Measurements from ENCODE around the gene MDK. TPM values are rescaled to one million over a fixed set of nuclear protein-coding genes. Genes with fewer than 3 reads are reported as not detected.

MDK gene
- total RNA-seq, 1 experiment from 2014 or later: 252 TPM

DNA sequence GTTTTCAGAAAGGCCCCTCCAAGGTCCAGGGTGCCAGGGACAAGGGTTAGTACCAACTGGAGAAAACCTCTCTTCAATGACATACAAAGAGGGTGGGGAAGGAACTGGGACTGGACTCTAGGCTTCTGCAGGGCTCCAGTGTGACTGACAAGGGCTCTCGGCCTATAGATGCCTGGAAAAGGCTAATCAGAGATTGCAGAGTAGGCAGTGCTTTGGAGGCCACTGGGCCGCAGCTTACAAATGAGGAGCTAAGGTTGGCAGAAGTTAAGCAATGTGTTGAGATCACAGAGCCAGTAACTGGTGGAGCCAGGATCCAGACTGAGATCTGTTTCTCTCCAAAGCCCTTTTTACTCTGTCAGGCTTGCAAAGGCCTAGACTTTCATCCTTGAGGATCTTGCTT lies 41.7 kb upstream of the MDK start:
- POLR2A ChIA-PET: no interaction called here
- in situ Hi-C loops (cut with HindIII; ENCODE audit: low pct_unique_long_range_greater_than_20kb, low sequenced_read_pairs) (no loop called here), intact Hi-C loops (cut with micrococcal nuclease; ENCODE audit: unreplicated experiment) (no loop called here)
- Histone ChIP-seq H3K9me3 (ENCODE audit: control insufficient read depth, insufficient read depth, low read depth, low read length) (no peaks in the 10 kb centered on the region), H3K4me3 (ENCODE audit: low read depth in 2 of 2, low read length in 2 of 2) (no peak overlapping the region), H3K27ac (ENCODE audit: low read length) (no peak overlapping the region), H3K4me1 (ENCODE audit: control insufficient read depth, insufficient read depth, low read length) (peaks cover 7% of the 10 kb centered on the region), H3K36me3 (ENCODE audit: control insufficient read depth, insufficient read depth, low read length) (no peaks in the 10 kb centered on the region), H3K27me3 (ENCODE audit: control insufficient read depth, insufficient read depth, low read length) (no peaks in the 10 kb centered on the region)
- ATAC-seq (no peak), DNase-seq (ENCODE audit: low read depth, low spot score) (no peak)
- no peak for TF ChIP-seq POLR2AphosphoS5 (IDR thresholded peaks at IDR 0.05; ENCODE audit: low read depth, low read length)
- BruUV-seq (replicated peaks): no TSS peak
- CTCF ChIA-PET: no interaction called here

DNA sequence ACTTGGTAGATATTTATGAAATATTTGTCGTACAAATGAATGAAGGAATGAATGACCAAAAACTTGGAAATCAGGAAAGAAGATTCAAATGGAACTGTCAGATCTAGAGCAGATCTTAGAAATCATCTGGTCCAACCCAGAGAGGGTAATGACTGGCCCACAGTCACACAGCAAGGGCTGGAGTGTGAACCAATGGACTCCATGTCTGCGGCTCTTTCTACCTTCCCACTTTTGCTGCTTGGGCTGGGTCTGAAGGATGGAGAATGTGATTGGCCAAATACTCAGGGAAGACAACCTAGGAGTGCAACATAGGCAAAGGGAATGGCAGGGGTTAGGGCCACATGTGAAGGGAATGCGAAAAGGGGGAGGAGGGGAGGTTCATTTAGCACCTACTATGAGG lies 40.0 kb upstream of the MDK start:
- ATAC-seq (no peak), DNase-seq (ENCODE audit: low read depth, low spot score) (no peak)
- Histone ChIP-seq H3K4me3 (ENCODE audit: low read depth in 2 of 2, low read length in 2 of 2) (no peak overlapping the region), H3K4me1 (ENCODE audit: control insufficient read depth, insufficient read depth, low read length) (peaks cover 7% of the 10 kb centered on the region), H3K36me3 (ENCODE audit: control insufficient read depth, insufficient read depth, low read length) (no peaks in the 10 kb centered on the region), H3K27ac (ENCODE audit: low read length) (no peak overlapping the region), H3K27me3 (ENCODE audit: control insufficient read depth, insufficient read depth, low read length) (no peaks in the 10 kb centered on the region), H3K9me3 (ENCODE audit: control insufficient read depth, insufficient read depth, low read depth, low read length) (no peaks in the 10 kb centered on the region)
- no peak for TF ChIP-seq CTCF (IDR thresholded peaks at IDR 0.05)
- TF ChIP-seq TCF7L2 (IDR thresholded peaks at IDR 0.05; ENCODE audit: low read depth, low read length): no peak
- TF ChIP-seq SIN3A (IDR thresholded peaks at IDR 0.05; ENCODE audit: borderline replicate concordance, insufficient read depth, low read depth, low read length): no peak
- TF ChIP-seq, protein P1, sequence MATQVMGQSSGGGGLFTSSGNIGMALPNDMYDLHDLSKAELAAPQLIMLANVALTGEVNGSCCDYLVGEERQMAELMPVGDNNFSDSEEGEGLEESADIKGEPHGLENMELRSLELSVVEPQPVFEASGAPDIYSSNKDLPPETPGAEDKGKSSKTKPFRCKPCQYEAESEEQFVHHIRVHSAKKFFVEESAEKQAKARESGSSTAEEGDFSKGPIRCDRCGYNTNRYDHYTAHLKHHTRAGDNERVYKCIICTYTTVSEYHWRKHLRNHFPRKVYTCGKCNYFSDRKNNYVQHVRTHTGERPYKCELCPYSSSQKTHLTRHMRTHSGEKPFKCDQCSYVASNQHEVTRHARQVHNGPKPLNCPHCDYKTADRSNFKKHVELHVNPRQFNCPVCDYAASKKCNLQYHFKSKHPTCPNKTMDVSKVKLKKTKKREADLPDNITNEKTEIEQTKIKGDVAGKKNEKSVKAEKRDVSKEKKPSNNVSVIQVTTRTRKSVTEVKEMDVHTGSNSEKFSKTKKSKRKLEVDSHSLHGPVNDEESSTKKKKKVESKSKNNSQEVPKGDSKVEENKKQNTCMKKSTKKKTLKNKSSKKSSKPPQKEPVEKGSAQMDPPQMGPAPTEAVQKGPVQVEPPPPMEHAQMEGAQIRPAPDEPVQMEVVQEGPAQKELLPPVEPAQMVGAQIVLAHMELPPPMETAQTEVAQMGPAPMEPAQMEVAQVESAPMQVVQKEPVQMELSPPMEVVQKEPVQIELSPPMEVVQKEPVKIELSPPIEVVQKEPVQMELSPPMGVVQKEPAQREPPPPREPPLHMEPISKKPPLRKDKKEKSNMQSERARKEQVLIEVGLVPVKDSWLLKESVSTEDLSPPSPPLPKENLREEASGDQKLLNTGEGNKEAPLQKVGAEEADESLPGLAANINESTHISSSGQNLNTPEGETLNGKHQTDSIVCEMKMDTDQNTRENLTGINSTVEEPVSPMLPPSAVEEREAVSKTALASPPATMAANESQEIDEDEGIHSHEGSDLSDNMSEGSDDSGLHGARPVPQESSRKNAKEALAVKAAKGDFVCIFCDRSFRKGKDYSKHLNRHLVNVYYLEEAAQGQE (IDR thresholded peaks at IDR 0.05; ENCODE audit: insufficient read depth in 1 of 2, low read depth in 2 of 2, low read length in 1 of 2): no peak
- no peak for TF ChIP-seq POLR2AphosphoS5 (IDR thresholded peaks at IDR 0.05; ENCODE audit: low read depth, low read length)
- BruUV-seq (replicated peaks): no TSS peak
- ChIA-PET CTCF (no interaction called here), POLR2A (no interaction called here)
- intact Hi-C loops (cut with micrococcal nuclease; ENCODE audit: unreplicated experiment) (no loop called here), in situ Hi-C loops (cut with HindIII; ENCODE audit: low pct_unique_long_range_greater_than_20kb, low sequenced_read_pairs) (no loop called here)

GRCh38 chr11:46342239-46342638 lies 39.2 kb upstream of the MDK start:
- no peaks in the 10 kb centered on the region for H3K9me3 ChIP-seq (ENCODE audit: control insufficient read depth, insufficient read depth, low read depth, low read length)
- intact Hi-C loops (cut with micrococcal nuclease; ENCODE audit: unreplicated experiment): no loop called here
- in situ Hi-C loops (cut with HindIII; ENCODE audit: low pct_unique_long_range_greater_than_20kb, low sequenced_read_pairs): no loop called here
- no peak overlapping the region for H3K27ac ChIP-seq (ENCODE audit: low read length)
- no peak for DNase-seq (ENCODE audit: low read depth, low spot score)
- ChIA-PET CTCF (no interaction called here), POLR2A (no interaction called here)
- TF ChIP-seq SIN3A (IDR thresholded peaks at IDR 0.05; ENCODE audit: borderline replicate concordance, insufficient read depth, low read depth, low read length) (no peak), POLR2AphosphoS5 (IDR thresholded peaks at IDR 0.05; ENCODE audit: low read depth, low read length) (no peak), CTCF (IDR thresholded peaks at IDR 0.05) (no peak), TCF7L2 (IDR thresholded peaks at IDR 0.05; ENCODE audit: low read depth, low read length) (no peak)
- TF ChIP-seq, protein P1 (IDR thresholded peaks at IDR 0.05; ENCODE audit: insufficient read depth in 1 of 2, low read depth in 2 of 2, low read length in 1 of 2): no peak
- H3K4me1 ChIP-seq (ENCODE audit: control insufficient read depth, insufficient read depth, low read length): peaks cover 7% of the 10 kb centered on the region
- H3K27me3 ChIP-seq (ENCODE audit: control insufficient read depth, insufficient read depth, low read length): no peaks in the 10 kb centered on the region
- no TSS peak for BruUV-seq (replicated peaks)
- H3K36me3 ChIP-seq (ENCODE audit: control insufficient read depth, insufficient read depth, low read length): no peaks in the 10 kb centered on the region
- no peak overlapping the region for H3K4me3 ChIP-seq (ENCODE audit: low read depth in 2 of 2, low read length in 2 of 2)
- ATAC-seq: no peak

Data from Panc1 (cell line).